GM19025 (cell line): ENCODE results near the gene LHB.
"Not testable (repeated sequence)": the region's sequence is repeated elsewhere in the genome, so short reads cannot be mapped to it uniquely, and the experiment has no call there.

ENCODE experiments used
- ATAC-seq: cut with Tn5 transposase; IDR thresholded peaks from one replicate; pipeline ENCODE4 v1.9.1; 2021; ENCODE audit warnings: mild to moderate bottlenecking, low read depth, moderate library complexity; ENCODE audit not compliant: unreplicated experiment

LHB gene

DNA sequence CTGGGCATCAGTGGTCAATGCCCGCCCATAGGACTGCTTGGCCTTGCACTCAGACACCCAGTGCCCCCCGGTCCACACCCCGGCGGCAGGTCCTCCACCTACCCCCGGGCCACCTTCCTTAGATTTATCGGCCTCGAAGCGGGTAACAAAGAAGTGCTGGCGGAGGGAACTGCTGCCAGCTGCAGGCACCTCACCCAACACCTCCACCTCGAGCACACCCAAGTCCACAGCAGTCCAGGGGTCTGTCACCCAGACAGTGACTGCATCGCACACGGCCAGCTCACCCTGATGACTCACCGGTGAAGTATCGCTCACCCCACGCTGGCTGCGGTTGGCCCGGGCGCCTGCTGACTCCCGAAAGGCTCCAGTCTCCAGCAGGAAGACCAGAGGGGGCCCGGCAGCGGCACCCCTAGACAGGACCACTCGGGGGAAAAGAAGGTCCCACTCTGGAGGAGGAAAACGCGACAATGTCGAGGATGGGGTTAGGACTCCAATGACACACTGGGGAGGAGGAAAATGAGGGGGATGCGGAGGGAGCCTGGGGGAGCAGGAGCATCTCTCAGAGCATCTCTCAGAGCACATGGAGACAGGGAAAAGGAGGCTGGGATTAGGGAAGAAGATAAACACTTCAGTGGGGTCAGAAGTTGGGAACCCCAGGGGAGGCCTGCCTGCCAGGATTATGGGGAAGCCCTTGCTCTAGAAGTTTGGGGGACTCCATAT, 21.8 kb upstream of the LHB start:
- ATAC-seq = not testable (repeated sequence)

DNA sequence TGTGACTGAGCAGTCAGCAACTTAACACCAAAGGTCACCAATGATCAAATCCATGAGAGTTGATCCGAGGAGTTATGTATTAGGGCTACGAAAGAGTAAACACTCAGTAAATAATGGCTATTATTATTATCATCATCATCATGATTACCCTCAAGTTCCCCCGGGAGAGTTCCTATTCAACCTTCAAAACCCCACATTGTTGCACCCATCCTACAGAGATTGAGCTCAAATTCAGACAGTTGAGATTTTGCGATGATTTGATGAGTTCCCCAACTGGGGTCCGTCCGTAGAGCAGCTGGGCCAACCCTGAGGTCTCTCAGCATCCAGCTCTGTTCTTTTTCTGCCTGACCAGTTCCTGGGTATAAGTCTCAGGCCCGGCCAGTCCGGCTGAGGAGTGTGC, 21.2 kb upstream of the LHB start:
- ATAC-seq = not testable (repeated sequence)

DNA sequence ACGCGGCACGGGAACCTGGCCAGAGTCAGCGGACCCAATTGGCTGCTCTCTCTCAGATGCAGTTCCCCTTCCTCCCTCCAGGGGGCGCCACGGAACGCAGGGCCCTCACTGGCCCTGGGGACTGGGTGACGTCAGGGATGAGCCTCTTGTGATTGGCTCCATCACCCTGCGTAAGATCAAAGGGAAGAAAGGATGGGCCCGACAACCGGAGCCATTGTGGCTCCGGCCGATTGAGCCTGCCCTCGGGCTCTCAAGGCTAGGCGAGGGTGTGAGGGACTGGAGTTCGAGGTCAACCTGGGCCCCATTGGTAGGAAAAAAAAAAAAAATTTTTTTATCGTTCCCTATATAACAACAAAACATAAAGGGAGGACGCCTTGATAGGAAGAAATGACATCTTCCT, 19.9 kb upstream of the LHB start, which contains the start of gene CGB1:
Gene CGB1, minus strand, starts transcription at position 81 of the 400 bp plus-strand sequence. CDS start 184 bp downstream, outside the sequence.
- not testable (repeated sequence) for ATAC-seq

DNA sequence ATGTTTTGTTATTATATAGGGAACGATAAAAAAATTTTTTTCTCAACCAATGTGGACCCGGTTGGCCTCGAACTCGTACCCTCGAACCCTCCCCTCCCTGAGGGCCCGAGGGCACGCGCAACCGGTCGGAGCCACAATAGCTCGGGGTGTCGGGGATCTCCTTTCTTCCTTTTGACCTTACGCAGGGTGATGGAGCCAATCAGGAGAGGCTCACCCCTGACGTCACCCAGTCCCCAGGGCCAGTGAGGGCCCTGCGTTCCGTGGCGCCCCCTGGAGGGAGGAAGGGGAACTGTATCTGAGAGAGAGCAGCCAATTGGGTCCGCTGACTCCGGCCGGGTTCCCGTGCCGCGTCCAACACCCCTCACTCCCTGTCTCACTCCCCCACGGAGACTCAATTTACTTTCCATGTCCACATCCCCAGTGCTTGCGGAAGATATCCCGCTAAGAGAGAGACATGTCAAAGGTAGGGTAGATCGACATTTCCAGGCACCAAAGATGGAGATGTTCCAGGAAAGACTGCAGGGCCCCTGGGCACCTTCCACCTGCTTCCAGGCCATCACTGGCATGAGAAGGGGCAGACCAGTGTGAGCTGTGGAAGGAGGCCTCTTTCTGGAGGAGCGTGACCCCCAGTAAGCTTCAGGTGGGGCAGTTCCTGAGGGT, 14.9 kb upstream of the LHB start, which contains the start of gene CGB2:
Gene CGB2, plus strand, starts transcription at position 249 of the 660 bp plus-strand sequence. Its CDS starts 206 bp downstream, at position 455.
- not testable (repeated sequence) for ATAC-seq

DNA sequence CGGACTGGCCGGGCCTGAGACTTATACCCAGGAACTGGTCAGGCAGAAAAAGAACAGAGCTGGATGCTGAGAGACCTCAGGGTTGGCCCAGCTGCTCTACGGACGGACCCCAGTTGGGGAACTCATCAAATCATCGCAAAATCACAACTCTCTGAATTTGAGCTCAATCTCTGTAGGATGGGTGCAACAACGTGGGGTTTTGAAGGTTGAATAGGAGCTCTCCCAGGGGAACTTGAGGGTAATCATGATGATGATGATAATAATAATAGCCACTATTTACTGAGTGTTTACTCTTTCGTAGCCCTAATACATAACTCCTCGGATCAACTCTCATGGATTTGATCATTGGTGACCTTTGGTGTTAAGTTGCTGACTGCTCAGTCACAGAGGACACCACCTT, 13.4 kb upstream of the LHB start:
- ATAC-seq = not testable (repeated sequence)

DNA sequence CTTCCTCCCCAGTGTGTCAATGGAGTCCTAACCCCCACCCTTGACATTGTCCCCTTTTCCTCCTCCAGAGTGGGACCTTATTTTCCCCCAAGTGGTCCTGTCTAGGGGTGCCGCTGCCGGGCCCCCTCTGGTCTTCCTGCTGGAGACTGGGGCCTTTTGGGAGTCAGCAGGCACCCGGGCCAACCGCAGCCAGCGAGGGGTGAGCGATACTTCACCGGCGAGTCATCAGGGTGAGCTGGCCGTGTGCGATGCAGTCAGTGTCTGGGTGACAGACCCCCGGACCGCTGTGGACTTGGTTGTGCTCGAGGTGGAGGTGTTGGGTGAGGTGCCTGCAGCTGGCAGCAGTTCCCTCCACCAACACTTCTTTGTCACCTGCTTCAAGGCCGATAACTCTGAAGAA, 12.9 kb upstream of the LHB start:
- not testable (repeated sequence) for ATAC-seq

DNA sequence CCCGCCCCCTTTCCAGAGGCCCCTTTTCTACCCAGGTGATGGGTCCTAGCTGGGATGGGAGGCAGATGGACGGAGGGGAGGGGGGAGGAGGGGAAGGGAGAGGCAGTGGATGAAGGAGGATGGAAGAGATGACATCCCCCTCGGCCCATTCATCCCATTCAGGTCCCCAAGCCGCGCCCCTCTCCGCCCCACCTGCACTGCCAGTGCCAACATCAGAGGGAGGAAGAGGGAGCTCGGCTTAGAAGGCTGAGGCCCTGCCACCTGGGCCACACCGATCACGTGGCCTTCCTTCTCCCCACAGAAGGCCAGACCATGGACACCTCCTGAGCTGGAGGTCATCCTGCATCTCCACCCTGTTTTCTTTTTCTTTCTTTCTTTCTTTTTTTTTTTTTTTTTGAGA, 11.8 kb upstream of the LHB start:
- ATAC-seq = not testable (repeated sequence)

DNA sequence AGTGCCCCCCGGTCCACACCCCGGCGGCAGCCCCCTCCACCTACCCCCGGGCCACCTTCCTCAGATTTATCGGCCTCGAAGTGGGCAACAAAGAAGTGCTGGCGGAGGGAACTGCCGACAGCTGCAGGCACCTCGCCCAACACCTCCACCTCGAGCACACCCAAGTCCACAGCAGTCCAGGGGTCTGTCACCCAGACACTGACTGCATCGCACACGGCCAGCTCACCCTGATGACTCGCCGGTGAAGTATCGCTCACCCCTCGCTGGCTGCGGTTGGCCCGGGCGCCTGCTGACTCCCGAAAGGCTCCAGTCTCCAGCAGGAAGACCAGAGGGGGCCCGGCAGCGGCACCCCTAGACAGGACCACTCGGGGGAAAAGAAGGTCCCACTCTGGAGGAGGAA, 8.7 kb upstream of the LHB start:
- ATAC-seq = not testable (repeated sequence)

DNA sequence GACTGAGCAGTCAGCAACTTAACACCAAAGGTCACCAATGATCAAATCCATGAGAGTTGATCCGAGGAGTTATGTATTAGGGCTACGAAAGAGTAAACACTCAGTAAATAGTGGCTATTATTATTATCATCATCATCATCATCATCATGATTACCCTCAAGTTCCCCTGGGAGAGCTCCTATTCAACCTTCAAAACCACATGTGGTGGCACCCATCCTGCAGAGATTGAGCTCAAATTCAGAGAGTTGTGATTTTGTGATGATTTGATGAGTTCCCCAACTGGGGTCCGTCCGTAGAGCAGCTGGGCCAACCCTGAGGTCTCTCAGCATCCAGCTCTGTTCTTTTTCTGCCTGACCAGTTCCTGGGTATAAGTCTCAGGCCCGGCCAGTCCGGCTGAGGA, 8.2 kb upstream of the LHB start:
- ATAC-seq = not testable (repeated sequence)

DNA sequence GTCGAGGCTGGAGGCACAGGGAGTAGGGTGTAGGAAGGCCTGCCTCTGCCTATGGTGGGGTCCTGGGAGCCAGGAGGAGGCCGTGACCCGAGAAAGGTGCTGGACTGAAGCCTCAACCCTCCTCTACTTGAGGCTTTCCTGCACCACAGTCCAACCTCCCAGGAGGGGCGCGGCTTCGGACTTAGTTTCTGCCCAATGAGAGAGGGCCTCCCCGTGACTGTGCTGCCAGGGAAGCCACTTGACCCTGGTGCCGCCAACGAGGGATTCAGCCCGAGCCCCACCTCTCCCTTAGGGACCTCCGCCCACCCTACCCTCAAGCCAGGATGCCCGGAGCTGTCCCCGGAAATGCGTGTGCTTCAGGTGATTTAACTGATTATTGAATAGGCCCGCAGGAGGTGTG, 7.3 kb upstream of the LHB start, which contains the start of gene CGB3:
Gene CGB3, minus strand, starts transcription at position 101 of the 400 bp plus-strand sequence. CDS start 362 bp downstream, outside the sequence.
- not testable (repeated sequence) for ATAC-seq

DNA sequence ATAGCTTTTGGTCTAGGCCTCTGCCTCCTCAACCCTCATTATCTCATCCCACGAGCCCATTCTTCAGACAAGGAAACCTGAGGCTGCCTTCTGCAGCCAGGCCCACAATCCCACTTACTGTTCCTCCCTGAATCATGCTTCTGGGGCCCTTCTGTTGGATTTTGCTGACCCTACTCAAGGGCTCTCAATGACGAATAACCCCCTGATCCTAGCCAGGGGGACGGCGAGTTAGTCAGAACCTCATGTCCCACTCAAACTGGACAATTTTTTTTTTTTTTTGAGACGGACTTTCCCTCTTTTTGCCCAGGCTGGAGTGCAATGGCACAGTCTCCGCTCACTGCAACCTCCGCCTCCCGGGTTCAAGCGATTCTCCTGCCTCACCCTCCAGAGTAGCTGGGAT, 5.2 kb upstream of the LHB start:
- ATAC-seq = no peak

DNA sequence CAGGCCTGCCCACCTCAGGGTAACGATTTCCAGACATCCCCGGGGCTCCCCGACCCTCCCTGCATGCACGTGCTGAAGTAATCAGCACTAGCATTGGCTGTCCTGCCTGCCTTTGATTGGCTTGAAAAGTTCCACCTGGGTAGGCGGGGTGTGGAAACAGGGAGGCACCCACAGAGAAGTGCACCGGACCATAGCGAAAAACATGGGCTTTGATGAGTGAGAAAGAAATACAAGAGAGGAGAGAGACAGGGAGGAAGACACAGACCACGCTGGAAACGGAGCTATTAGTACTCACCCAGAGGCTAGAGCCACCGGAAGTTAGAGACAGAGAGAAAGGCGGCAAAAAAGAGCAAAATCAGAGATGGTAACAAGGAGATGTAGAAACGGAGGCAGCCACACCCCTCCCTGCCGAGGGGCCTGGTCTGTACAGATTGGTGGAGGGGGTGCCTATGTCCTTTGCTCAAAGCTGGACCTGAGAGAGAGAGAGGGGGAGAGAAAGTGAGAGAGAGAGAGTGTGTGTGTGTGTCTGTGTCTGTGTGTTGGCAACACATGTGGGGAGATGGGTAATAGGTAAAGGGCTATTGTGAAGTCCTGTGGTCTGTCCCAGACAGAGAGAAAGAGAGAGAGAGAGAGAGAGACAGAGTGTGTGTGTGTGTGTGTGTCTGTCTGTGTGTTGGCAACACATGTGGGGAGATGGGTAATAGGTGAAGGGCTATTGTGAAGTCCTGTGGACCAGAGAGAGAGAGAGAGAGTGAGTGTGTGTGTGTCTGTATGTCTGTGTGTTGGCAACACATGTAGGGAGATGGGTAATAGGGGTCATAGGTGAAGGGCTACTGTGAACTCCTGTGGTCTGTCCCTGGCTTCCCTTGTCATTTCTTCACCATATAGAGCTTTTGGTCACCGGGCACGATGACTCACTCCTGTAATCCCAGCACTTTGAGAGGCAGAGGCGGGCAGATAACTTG, 4.3 kb upstream of the LHB start:
- ATAC-seq = no peak

DNA sequence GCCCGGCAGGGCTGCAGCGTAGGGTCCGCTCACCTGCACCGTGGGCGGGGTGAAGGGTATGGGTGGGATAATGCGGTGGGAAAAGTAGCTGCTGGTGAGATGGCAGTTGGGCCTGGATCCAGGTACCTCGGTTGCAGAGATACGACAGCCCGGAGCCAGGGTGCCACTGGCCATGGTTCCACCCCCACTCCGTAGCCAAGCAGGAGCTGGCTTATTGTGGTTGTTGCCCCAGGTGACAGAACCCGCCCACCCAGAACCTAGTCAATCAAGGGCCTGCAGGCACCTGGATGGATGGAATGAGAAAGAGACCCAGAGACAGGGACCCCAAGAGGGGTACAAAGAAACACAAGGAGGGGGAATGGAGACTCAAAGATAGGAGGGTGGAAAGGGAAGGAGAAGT, 3.5 kb upstream of the LHB start:
- ATAC-seq = no peak

DNA sequence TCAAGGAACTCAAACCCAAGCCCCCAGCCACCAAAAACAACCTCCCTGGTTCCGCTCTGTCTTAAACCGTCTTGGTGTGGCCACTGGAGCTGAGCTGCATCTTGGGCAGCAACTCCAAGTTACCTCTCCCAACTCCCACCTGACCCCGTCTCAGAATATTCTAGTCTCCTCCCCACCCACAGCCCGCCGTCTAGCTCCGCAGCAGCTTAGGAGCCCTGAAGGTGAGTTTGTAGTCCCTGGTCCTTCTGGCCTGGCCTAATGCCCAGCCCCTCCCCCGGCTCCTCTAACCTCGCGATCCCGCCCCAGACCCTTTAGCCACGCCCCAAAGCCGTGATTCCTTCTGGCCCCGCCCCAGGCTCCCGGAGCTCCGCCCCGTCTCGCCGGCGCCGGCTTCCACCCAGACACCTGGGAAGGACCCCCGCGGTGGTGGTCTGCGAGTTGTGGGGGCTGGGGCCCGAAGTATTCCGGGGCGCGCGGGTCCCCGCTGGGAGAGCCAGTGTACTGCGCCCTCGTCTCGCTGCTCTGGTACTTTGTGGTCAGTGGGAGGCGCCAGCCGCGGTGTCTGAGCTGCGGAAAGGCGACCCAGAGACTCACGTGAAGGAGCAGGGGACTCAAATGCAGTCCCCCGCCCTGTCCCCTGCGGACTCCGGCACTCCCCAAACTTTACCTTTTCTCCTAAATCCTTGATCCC, 2.5 kb upstream of the LHB start:
- ATAC-seq = no peak

DNA sequence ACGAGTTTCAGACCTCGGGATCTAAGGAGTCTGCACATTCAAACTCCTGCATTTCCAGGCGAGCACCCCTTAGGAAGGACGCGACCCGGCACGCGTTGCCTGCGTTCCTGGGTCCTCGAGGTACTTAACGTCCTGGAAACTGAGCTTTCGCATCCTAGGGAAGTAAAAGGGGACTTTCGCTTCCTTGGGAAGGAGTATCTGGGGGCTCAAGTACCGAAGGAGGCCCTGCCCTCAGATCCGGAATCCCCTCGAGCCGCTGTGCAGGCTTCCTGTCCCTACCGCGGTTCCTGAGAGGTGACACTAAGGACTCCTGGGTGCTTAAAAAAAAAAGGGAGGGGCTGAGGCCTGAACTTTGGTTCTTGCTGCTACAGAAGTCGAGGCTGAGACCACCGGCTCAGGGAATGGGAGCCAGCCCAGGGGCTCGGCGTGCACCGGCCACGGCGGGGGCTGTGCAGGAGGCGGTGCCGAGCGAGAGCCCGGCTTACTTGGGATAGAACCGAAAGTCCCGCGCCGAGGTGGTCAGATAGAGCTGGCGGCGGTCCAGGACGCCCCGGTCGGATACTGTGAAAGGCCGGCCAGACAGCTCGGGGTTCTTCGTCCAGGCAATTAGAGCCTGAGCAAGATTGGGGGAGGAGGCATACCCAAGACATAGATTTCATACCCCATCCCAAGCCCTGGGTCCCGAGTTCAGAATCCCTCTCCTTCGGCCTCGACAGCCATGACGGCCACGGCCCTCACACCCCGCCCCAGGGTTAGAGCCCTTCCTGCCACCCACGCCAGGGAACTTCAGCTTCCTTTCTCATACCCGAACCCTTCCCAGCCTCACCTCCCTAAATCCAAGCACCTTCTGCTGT, 1.7 kb upstream of the LHB start:
- not testable (repeated sequence) for ATAC-seq

DNA sequence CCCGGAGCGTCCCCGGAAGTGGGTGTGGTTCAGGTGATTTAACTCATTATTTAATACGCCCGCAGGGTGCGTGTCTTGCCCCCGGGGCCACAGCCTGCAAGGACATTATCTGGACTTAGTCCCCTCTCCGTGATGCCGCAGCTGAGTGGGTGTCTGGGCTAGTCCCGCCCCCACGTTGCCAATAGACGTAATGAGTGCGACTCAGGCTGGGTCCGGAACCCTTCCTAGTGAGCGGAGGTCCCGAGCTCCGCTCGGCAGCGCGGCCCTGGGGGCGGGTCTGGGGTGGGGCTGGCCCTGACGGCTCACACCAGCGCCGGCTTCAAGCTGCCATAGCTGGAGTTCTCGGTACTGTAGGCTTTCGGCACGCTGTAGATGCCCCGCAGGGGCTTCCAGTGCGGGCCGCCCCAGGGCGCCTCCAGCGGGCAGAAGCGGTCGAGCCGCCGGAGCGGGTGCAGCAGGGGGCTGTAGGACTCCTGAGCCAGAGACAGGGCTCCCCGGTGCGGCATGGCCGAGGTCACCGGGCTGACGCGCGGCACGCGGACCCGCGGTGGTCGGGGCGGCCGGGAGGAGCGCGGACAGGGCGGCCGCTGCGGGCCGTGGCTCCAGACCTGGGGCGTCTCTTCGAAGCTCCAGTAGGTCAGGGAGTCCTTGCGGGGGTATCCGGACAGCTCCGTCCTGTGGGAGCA, 918 bp upstream of the LHB start:
- ATAC-seq = peak; percentile 36

DNA sequence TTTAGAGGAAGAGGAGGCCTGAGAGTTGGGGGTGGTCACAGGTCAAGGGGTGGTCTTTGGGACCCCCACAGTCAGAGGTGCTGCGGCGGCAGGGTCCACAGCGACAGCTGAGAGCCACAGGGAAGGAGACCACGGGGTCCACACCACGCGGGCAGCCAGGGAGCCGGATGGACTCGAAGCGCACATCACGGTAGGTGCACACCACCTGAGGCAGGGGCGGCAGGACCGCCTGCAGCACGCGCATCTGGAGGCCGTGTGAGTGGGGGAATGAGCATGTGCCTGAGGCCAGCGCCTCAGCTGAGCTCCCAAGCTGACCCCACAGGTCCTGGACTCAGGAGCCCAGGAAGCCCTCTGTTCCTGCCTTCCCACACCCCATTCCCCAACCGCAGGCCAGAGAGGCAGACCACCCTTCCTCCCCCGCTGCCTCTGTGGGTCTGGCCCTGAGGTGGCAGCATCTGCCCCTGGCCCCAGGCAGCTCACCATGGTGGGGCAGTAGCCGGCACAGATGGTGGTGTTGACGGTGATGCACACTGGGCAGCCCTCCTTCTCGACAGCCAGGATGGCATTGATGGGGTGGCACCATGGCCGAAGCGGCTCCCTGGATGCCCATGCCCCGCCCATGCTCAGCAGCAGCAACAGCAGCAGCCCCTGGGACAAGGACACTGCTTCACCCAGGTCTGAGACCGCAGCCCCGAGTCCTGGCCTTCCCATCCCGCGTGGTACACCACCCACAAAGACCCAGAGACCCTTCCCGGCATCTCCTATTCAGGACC, 638 bp downstream of the LHB start:
- ATAC-seq = no peak

DNA sequence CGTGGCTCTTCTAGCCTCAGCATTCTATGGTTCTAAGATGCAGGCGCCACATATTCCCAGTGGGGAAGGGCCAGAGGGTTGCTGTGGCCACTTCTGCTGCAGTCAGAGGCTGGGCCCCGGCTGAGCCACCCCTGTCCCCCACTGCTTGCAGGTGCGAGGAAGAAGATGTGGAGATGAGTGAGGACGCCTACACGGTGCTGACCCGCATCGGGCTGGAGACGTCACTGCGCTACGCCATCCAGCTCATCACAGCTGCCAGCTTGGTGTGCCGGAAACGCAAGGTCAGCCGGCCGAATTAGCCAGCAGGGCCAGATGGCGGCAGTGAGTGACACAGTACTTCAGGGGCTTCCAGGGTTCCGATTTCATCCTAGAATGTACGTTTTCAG, 2.0 kb downstream of the LHB start:
- ATAC-seq = no peak
